DOHH2 (cell line): Measurements from ENCODE around the gene LRCH1.

Source experiments
- H3F3A ChIP-seq: fragments of 200-600 bp; sonication (generic), shearing (Covaris generic); 2 replicates; pipeline ENCODE4 v1.6.0; 2016; ENCODE audit warnings: antibody characterized with exemption, mild to moderate bottlenecking; ENCODE audit not compliant: control insufficient read depth, insufficient read depth
- H3K27ac ChIP-seq: fragments of 200-600 bp; sonication (generic); 2 replicates; pipeline ENCODE4 v1.5.1; 2014; ENCODE audit warnings: low read depth, mild to moderate bottlenecking, low read length, moderate library complexity
- H3K27me3 ChIP-seq: fragments of 200-600 bp; sonication (generic); 2 replicates; pipeline ENCODE4 v1.6.1; 2014; ENCODE audit warnings: mild to moderate bottlenecking, low read length, mixed read lengths; ENCODE audit not compliant: control insufficient read depth
- H3K36me3 ChIP-seq: fragments of 200-600 bp; sonication (generic); 2 replicates; pipeline ENCODE4 v1.6.1; 2014; ENCODE audit warnings: mild to moderate bottlenecking, low read length, moderate library complexity, mixed read lengths; ENCODE audit not compliant: control insufficient read depth
- H3K4me1 ChIP-seq: fragments of 200-600 bp; sonication (generic); 2 replicates; pipeline ENCODE4 v1.6.1; 2014; ENCODE audit warnings: mild to moderate bottlenecking, low read length, mixed read lengths; ENCODE audit not compliant: control insufficient read depth
- H3K4me2 ChIP-seq: fragments of 200-600 bp; sonication (generic); 2 replicates; pipeline ENCODE4 v1.6.0; 2014; ENCODE audit warnings: mild to moderate bottlenecking, low read length, moderate library complexity
- H3K4me3 ChIP-seq: fragments of 200-600 bp; sonication (generic); 2 replicates; pipeline ENCODE4 v1.5.1; 2014; ENCODE audit warnings: mild to moderate bottlenecking, low read length, mixed read lengths
- H3K79me2 ChIP-seq: fragments of 200-600 bp; sonication (generic); 2 replicates; pipeline ENCODE4 v1.6.1; 2014; ENCODE audit warnings: mild to moderate bottlenecking, low read length, mixed read lengths; ENCODE audit not compliant: control insufficient read depth
- H3K9me2 ChIP-seq: fragments of 200-600 bp; sonication (generic); replicated peaks from 2 replicates; pipeline ENCODE4 v1.6.1; 2014; ENCODE audit warnings: mild to moderate bottlenecking, low read length, mixed read lengths; ENCODE audit not compliant: control insufficient read depth
- H3K9me3 ChIP-seq: fragments of 200-600 bp; sonication (generic); 2 replicates; pipeline ENCODE4 v1.6.1; 2014; ENCODE audit warnings: antibody characterized with exemption, low read length, mixed read lengths; ENCODE audit not compliant: control insufficient read depth, insufficient read depth
- H4K20me1 ChIP-seq: fragments of 200-600 bp; sonication (generic); 2 replicates; pipeline ENCODE4 v1.6.0; 2014; ENCODE audit warnings: low read depth, mild to moderate bottlenecking, antibody characterized with exemption, low read length, moderate library complexity; ENCODE audit not compliant: control insufficient read depth, insufficient read depth
- EZH2phosphoT487 ChIP-seq: fragments of 200-600 bp; sonication (generic); IDR thresholded peaks from 2 replicates; pipeline ENCODE4 v1.6.1; 2017; ENCODE audit warnings: borderline replicate concordance, mild to moderate bottlenecking, antibody characterized with exemption, low read length, moderate library complexity, mixed read lengths
- TF ChIP-seq, protein P1 (sequence below): fragments of 200-600 bp; sonication (generic); IDR thresholded peaks from one replicate; pipeline ENCODE4 v1.5.1; 2014; ENCODE audit warnings: antibody characterized with exemption, mild to moderate bottlenecking, low read depth, low read length; ENCODE audit not compliant: poor library complexity, severe bottlenecking

LRCH1 gene

DNA sequence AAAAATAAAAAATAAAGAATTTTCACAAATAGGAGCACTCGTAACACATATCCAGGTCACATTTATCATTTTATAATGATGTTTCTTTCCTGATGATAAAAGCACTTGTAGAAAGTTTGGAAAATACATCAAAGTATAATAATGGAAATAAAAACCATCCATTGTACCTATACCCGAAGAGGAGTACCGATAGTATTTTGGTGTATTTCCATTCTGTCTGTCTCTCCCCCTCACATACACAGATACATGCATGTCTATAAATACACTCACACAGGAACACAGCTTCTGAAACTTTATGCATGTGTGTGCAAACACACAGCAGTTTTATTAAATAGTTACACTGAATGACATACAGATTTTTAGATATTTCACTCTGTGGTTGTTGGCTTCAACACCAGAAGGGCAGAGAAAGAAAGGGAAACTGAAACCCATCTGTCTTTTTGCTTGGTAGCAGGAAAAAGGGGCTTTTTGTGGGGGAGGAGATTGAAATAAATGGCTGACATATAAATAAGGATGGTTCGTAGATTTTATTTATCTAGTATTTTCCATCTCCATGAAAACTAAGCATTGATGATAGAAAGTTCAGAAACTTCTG is 114.8 kb downstream of the LRCH1 start:
- Histone ChIP-seq H3F3A (no peaks in the 10 kb centered on the region), H3K79me2 (peaks cover 42% of the 10 kb centered on the region), H3K4me2 (no peak overlapping the region), H3K4me3 (no peak overlapping the region), H3K27me3 (no peaks in the 10 kb centered on the region), H3K4me1 (peaks cover 36% of the 10 kb centered on the region), H3K27ac (no peak overlapping the region), H3K9me2 (no peaks in the 10 kb centered on the region), H4K20me1 (no peaks in the 10 kb centered on the region), H3K9me3 (no peaks in the 10 kb centered on the region), H3K36me3 (peaks cover 12% of the 10 kb centered on the region)
- TF ChIP-seq, protein P1, sequence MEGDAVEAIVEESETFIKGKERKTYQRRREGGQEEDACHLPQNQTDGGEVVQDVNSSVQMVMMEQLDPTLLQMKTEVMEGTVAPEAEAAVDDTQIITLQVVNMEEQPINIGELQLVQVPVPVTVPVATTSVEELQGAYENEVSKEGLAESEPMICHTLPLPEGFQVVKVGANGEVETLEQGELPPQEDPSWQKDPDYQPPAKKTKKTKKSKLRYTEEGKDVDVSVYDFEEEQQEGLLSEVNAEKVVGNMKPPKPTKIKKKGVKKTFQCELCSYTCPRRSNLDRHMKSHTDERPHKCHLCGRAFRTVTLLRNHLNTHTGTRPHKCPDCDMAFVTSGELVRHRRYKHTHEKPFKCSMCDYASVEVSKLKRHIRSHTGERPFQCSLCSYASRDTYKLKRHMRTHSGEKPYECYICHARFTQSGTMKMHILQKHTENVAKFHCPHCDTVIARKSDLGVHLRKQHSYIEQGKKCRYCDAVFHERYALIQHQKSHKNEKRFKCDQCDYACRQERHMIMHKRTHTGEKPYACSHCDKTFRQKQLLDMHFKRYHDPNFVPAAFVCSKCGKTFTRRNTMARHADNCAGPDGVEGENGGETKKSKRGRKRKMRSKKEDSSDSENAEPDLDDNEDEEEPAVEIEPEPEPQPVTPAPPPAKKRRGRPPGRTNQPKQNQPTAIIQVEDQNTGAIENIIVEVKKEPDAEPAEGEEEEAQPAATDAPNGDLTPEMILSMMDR = no peak
- TF ChIP-seq EZH2phosphoT487 = no peak

DNA sequence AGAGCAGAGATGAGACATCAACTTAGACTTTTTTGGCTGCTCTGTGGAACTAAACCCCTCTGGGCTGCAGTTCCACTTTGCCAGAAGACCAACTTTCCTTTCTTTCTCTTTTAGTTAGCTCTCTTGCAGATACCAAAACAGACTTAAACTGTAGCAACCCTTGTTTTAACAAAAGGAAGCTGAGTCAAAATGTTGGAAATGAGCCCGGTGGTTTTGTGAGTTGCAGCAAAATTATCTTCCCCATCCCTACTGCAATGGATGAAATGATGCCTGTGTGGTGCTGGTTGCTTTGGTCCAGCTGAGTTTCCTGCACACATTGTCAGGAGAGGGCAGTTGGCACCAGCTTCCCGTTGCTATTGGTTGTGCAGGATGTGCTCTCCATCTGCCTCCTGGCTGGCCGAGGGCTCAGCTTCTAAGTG is 115.3 kb downstream of the LRCH1 start:
- Histone ChIP-seq H3K27me3 (no peaks in the 10 kb centered on the region), H3K36me3 (peaks cover 12% of the 10 kb centered on the region), H3K79me2 (peaks cover 39% of the 10 kb centered on the region), H3K9me2 (no peaks in the 10 kb centered on the region), H3K9me3 (no peaks in the 10 kb centered on the region), H3K27ac (no peak overlapping the region), H4K20me1 (no peaks in the 10 kb centered on the region), H3F3A (no peaks in the 10 kb centered on the region), H3K4me1 (peaks cover 32% of the 10 kb centered on the region), H3K4me3 (no peak overlapping the region), H3K4me2 (no peak overlapping the region)
- TF ChIP-seq, protein P1 = no peak
- no peak for TF ChIP-seq EZH2phosphoT487

DNA sequence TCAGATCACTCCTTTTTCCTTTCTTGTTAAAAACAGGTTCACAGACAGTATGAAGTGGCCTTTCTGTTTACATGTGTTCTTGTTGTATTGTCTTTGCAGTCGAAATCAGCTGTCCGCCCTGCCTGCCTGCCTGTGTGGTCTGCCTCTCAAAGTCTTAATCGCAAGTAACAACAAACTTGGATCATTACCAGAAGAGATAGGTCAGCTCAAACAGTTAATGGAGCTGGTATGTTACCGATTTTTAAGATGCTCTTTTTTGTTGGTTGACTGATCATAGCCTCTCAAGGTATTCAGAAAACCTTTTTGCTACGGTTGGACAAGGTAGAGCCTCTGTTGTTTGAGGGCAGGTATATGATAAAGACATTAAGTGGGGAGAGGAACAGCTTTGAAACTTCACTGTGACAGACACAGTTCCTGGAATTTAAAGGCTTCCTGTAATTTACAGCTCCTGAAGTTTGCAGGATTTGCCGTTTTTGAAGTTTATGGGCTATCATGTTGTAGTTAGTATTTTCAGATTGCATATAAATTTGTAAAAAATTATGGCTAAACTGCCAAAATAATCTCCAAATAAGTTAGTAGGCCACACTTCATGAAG is 116.1 kb downstream of the LRCH1 start:
- Histone ChIP-seq H3K79me2 (peaks cover 32% of the 10 kb centered on the region), H3K4me2 (no peak overlapping the region)

More for the DNA sequence above, 116.1 kb downstream of the LRCH1 start:
- Histone ChIP-seq H3K4me3 (no peak overlapping the region), H3K9me3 (no peaks in the 10 kb centered on the region), H3F3A (no peaks in the 10 kb centered on the region), H3K36me3 (peaks cover 12% of the 10 kb centered on the region), H4K20me1 (no peaks in the 10 kb centered on the region), H3K9me2 (no peaks in the 10 kb centered on the region), H3K4me1 (peaks cover 27% of the 10 kb centered on the region), H3K27ac (no peak overlapping the region), H3K27me3 (no peaks in the 10 kb centered on the region)
- TF ChIP-seq, protein P1 = no peak
- TF ChIP-seq EZH2phosphoT487 = no peak
